Body of pancreas (tissue), 4 donors: Measurements from ENCODE around the gene ZSWIM6. TPM values are rescaled to one million over a fixed set of nuclear protein-coding genes. Genes with fewer than 3 reads are reported as not detected.
"Not testable (repeated sequence)": the region's sequence is repeated elsewhere in the genome, so short reads cannot be mapped to it uniquely, and the experiment has no call there.

Experiments
- ATAC-seq: fragments of 150-250 bp; one replicate; pipeline ENCODE4 v1.9.1; 2016
- DNase-seq, 4 donors: peaks; one replicate each; pipeline ENCODE4 v3.0.0-alpha.2; 2019
- H3K27ac ChIP-seq, 4 donors: fragments of 200-600 bp; sonication (generic); 1 replicate in 3 of 4; 2 replicates in 1 of 4; pipeline versions ENCODE4 v1.5.1 to v1.6.1; 2016 to 2019; ENCODE audit warnings: mild to moderate bottlenecking in 1 of 4, mixed read lengths in 1 of 4, moderate library complexity in 1 of 4
- H3K27me3 ChIP-seq, 2 donors: fragments of 200-600 bp; sonication (generic); one replicate each; pipeline ENCODE4 v1.6.0; 2016; ENCODE audit warnings: mild to moderate bottlenecking in 1 of 2
- H3K36me3 ChIP-seq, 2 donors: fragments of 200-600 bp; sonication (generic); replicated peaks in 1 of 2; 2 replicates each; pipeline ENCODE4 v1.5.1; 2016; ENCODE audit warnings: low read depth in 2 of 2; ENCODE audit not compliant: insufficient read depth in 1 of 2
- H3K4me1 ChIP-seq: fragments of 200-600 bp; sonication (generic); one replicate; pipeline ENCODE4 v1.6.0; 2016
- H3K4me3 ChIP-seq, 2 donors: fragments of 200-600 bp; sonication (generic); 1 replicate in 1 of 2; 2 replicates in 1 of 2; pipeline ENCODE4 v1.5.1; 2016 to 2019
- H3K9me3 ChIP-seq, 3 donors: fragments of 200-600 bp; sonication (generic); 1 replicate in 2 of 3; 2 replicates in 1 of 3; pipeline ENCODE4 v1.5.1; 2016
- POLR2A ChIP-seq, 3 donors: fragments of 450-650 bp; IDR thresholded peaks; one replicate each; pipeline ENCODE4 v1.6.1; 2016; ENCODE audit warnings: antibody characterized with exemption in 3 of 3, mild to moderate bottlenecking in 2 of 3
- WGBS, 2 donors: methylation state at CpG; one replicate each; pipeline ENCODE4 v1.1.5; 2017; 5-methylcytosine and 5-hydroxymethylcytosine counted together
- intact Hi-C: fragments of 100-400 bp; cut with DNase I; formaldehyde crosslinking; loops from one replicate; pipeline ENCODE4 v1.15.1; 2023
- total RNA-seq, 2 donors: library from RNA; depleted of rRNA; stranded (reverse); fragments of >200 nt; gene quantifications; one replicate each; pipeline ENCODE4 v1.1.0, GENCODE V29; 2016
- TF ChIP-seq, protein P1 (sequence below), 7 experiments: fragments of 450-650 bp in 4 of 7; fragments of 200-600 bp in 3 of 7; sonication (generic) in 3 of 7; IDR thresholded peaks; one replicate each; pipeline ENCODE4 v1.5.1; 2016 to 2019; ENCODE audit warnings: antibody characterized with exemption in 7 of 7

The ZSWIM6 gene
- total RNA-seq, 2 donors from 2014 or later: 5.9 to 8.8 TPM

DNA sequence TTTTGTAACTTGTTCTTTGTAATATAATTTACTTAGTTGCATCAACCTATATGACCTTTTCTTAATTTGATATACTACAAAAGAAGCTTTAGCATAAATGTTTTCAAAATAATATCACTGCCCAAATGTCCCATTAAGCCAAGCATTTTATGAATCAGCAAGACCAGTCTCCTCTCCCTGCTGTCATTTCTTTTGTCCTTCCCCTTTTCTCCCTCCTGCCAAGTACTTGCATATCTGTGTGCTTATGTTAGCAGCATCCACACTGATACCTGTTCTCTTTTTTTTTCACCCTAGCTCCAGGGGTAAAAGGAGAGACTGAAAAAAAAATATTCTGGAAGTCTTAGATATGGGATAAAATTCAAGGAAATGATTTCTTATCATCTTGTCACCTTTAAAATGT is 69.7 kb downstream of the ZSWIM6 start:
- peak; percentile 48 for ATAC-seq
- intact Hi-C loops: loop anchor here (10.0 kb wide), 1 partner anchor 67 kb away; the partner anchor contains the start of gene ZSWIM6

GRCh38 chr5:61402244-61402823 is 70.3 kb downstream of the ZSWIM6 start:
- Histone ChIP-seq H3K4me3 (no peak overlapping the region), H3K36me3 (no peaks in the 10 kb centered on the region), H3K9me3 (no peaks in the 10 kb centered on the region), H3K4me1 (peaks cover 23% of the 10 kb centered on the region), H3K27ac (no peak overlapping the region), H3K27me3 (no peaks in the 10 kb centered on the region)
- ATAC-seq (no peak), DNase-seq (no peak)
- intact Hi-C loops: loop anchor here (10.0 kb wide), 1 partner anchor 68 kb away; the partner anchor contains the start of gene ZSWIM6
- no peak for TF ChIP-seq POLR2A (IDR thresholded peaks at IDR 0.05)
- TF ChIP-seq, protein P1, sequence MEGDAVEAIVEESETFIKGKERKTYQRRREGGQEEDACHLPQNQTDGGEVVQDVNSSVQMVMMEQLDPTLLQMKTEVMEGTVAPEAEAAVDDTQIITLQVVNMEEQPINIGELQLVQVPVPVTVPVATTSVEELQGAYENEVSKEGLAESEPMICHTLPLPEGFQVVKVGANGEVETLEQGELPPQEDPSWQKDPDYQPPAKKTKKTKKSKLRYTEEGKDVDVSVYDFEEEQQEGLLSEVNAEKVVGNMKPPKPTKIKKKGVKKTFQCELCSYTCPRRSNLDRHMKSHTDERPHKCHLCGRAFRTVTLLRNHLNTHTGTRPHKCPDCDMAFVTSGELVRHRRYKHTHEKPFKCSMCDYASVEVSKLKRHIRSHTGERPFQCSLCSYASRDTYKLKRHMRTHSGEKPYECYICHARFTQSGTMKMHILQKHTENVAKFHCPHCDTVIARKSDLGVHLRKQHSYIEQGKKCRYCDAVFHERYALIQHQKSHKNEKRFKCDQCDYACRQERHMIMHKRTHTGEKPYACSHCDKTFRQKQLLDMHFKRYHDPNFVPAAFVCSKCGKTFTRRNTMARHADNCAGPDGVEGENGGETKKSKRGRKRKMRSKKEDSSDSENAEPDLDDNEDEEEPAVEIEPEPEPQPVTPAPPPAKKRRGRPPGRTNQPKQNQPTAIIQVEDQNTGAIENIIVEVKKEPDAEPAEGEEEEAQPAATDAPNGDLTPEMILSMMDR (IDR thresholded peaks at IDR 0.05): no peak

More for the DNA sequence above, 69.7 kb downstream of the ZSWIM6 start:
- H3K9me3 ChIP-seq: no peaks in the 10 kb centered on the region
- H3K36me3 ChIP-seq: no peaks in the 10 kb centered on the region
- H3K4me3 ChIP-seq: no peak overlapping the region
- no peaks in the 10 kb centered on the region for H3K27me3 ChIP-seq
- TF ChIP-seq, protein P1 (IDR thresholded peaks at IDR 0.05): no peak
- no peak for TF ChIP-seq POLR2A (IDR thresholded peaks at IDR 0.05)
- H3K4me1 ChIP-seq: peaks cover 23% of the 10 kb centered on the region
- H3K27ac ChIP-seq: no peak overlapping the region
- DNase-seq: no peak

GRCh38 chr5:61402970-61403900 is 71.2 kb downstream of the ZSWIM6 start:
- Histone ChIP-seq H3K4me1 (peaks cover 32% of the 10 kb centered on the region), H3K27me3 (no peaks in the 10 kb centered on the region), H3K4me3 (no peak overlapping the region), H3K9me3 (no peaks in the 10 kb centered on the region), H3K27ac (no peak overlapping the region), H3K36me3 (no peaks in the 10 kb centered on the region)
- DNase-seq: no peak
- ATAC-seq: no peak
- TF ChIP-seq POLR2A (IDR thresholded peaks at IDR 0.05): no peak
- TF ChIP-seq, protein P1 (IDR thresholded peaks at IDR 0.05): no peak
- 84 to 85% methylated on average over 4 of the region's 4 CpGs for WGBS, 2 donors
- intact Hi-C loops: loop anchor here (10.0 kb wide), 1 partner anchor 68 kb away; the partner anchor contains the start of gene ZSWIM6

DNA sequence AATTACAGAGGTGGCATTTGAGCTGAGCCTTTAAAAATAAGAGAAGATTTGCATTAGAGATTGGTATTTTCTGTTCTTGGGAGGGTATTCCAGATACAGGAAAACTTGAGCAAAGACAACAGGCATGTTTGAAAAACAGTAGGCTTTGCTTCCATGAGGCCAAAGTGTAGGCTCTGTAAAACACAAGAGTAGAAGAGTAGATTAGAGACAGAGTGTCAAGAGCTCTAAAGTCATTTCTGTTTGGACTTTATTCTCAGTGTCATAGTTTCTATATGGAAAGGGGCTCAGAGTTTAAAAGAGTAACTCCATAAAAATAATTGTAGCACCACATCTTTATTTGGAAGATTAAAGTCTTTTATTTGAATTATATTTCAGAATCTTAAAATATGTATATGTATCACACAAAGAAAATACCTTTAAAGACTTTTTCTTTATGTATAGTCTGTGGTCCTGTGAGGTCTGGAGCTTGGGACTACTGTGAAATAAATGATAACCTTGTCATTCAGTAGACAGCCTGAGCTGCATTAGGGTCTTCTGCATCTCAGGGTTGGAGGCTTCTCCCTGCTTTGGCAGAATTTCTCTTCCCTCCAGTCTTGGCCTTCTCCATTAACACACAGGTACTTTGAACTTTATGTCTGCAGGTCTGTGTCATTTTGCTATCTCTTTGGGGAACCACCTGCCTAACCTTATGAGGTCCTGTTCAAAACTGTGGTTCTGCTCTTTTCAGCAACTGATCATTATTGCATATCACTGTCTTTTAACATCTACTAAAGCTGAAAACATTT is 73.6 kb downstream of the ZSWIM6 start:
- Histone ChIP-seq H3K9me3 (no peaks in the 10 kb centered on the region), H3K27me3 (no peaks in the 10 kb centered on the region), H3K4me3 (no peak overlapping the region), H3K4me1 (peaks cover 39% of the 10 kb centered on the region), H3K36me3 (no peaks in the 10 kb centered on the region), H3K27ac (no peak overlapping the region)
- ATAC-seq (no peak), DNase-seq (no peak)
- no peak for TF ChIP-seq POLR2A (IDR thresholded peaks at IDR 0.05)
- TF ChIP-seq, protein P1 (IDR thresholded peaks at IDR 0.05): no peak
- intact Hi-C loops: loop anchor here (10.0 kb wide), 1 partner anchor 71 kb away; the partner anchor contains the start of gene ZSWIM6

GRCh38 chr5:61406497-61406896 is 74.4 kb downstream of the ZSWIM6 start:
- H3K4me1 ChIP-seq: peaks cover 39% of the 10 kb centered on the region
- not testable (repeated sequence) for H3K9me3 ChIP-seq, H3K4me3 ChIP-seq, DNase-seq, H3K36me3 ChIP-seq, H3K27ac ChIP-seq, H3K27me3 ChIP-seq, ATAC-seq
- WGBS, 2 donors: 92 to 95% methylated on average over 4 of the region's 4 CpGs
- intact Hi-C loops: loop anchor here (10.0 kb wide), 1 partner anchor 72 kb away; the partner anchor contains the start of gene ZSWIM6
